ENCODE measurements around the gene RABEP1.

Gene RABEP1

DNA sequence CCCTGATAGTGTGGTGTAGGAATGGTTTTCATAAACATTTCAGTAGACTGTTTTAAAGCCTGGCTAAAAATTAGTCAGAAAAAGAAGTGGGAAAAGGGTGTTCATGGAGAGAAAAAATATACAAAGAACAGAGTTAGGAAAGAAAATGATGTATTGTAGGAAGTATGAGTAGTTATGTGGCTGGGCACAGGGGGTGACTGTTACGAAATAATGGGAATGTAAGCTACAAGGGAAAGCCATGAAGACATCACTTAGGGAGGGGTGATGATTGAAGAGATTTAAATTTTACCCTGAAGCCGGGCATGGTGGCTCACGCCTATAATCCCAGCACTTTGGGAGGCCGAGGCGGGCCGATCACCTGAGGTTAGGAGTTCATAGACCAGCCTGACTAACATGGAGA lies 82.1 kb downstream of the RABEP1 start:
- no peak for DNase-seq (ENCODE audit: low spot score)

DNA sequence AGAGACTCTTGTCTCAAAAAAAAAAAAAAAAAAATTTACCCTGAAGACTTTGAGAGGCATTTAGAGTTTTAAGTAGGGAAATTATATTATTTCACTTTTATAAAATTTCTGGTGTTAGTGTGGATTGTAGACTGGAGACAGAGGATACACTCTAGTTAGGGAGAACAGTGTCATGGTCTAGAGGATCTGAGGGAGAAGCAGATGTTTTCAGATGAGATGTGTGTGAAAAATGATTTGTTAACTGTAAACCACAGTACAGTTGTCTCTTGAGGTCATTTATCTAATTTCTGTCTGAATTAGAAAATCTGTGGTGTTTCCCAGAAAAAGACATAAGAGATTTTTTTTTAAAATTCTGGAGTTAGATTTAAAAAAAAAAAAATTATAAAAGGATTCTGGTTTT lies 82.6 kb downstream of the RABEP1 start:
- no peak for DNase-seq (ENCODE audit: low spot score)

GRCh38 chr17:5365831-5366230 lies 83.7 kb downstream of the RABEP1 start:
- no peak for DNase-seq (ENCODE audit: low spot score)

DNA sequence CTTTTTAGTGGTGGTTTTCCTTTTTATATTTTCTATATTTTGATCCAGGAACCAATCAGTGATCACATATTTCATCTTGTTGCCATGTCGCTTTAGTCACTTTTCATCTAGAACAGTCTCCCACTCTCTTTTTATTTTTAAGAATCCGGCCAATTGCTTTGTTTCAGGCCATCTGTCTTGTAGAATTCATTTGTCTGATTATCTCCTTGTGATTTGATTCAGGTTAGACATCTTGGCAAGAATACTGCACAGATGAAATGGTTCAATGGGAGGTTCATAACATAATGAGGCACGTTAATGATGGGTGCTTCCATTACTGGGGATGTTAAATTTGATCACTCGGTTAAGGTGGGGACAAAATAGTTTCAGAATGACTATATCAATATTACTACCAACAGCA lies 88.3 kb downstream of the RABEP1 start:
- no peak for DNase-seq (ENCODE audit: low spot score)

DNA sequence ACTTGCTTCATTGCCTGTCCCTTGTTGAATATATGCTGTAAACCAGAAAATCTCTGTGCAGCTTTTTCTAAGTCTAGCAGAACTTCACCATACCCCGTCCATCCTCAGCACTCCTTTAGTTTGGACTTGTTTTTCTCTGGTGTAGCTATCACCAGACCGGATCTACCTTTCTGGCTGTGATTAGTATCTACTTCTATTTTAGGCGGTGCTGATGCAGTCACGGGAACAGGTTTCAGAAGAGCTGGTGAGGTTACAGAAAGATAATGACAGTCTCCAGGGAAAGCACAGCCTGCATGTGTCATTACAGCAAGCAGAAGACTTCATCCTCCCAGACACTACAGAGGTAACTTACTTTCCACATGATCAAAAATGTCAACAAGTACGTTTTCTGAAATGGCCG lies 91.0 kb downstream of the RABEP1 start:
- no peak for DNase-seq (ENCODE audit: low spot score)

- no peak for DNase-seq (ENCODE audit: low spot score)
These were observed 96.6 kb downstream of the RABEP1 start for GRCh38 chr17:5378566-5379207.

DNA sequence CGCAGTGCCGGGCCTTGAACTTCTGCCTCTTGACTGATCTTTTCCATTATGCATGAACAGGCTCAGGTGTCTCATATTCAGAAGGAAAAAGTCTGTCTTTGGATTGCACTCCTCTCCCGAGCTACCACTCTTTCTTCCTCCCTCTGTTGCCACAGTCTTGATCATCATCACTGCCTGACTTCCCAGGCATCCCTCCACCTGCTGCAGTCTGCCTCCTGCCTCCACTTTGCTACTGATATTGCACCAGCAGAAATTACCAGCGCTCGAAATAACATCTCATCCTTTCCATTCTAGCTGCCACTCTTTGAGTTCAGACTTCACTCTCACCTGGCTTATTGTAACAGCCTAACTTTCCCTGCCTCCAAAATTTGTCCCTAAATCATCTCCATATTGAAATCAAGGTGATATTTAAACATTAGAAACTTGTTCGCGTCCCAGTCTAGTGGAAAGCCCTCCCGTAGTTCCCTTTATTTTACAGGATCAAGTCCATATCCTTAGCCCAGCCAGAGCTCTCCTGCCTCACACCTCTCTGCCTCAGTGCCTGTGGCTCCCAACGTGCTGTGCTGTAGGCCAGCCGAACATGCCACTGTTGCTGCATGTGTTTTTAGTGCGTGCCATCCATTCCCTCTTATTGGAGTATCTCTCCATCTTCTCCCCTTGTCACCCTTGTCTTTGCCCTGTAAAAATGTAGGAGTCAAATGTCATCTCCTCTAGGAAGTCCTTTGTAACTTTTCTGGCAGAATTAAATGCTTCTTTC lies 97.4 kb downstream of the RABEP1 start:
- no peak for DNase-seq (ENCODE audit: low spot score)

- no peak for DNase-seq (ENCODE audit: low spot score)
These were observed 98.5 kb downstream of the RABEP1 start for GRCh38 chr17:5380491-5381135.

DNA sequence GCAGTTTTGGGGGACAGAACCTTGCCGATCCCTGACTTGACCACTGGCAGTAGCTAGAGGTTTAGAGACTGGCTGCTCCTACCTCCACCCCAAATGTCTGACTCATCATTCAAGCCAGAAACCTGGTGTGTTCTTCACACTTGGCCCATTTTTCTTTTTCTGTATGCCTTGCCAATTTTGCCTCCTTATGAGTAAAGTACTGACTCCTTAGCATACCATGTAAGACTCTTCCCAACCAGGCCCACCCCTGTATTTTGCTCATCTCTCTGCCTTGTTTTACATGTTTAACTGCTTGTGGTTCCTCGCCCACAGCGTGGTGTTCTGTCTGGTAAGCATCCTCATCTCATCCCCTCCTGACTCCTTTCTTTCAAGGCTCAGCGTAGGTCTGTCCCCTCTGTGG lies 99.5 kb downstream of the RABEP1 start:
- DNase-seq (ENCODE audit: low spot score) = no peak

- no peak for DNase-seq (ENCODE audit: low spot score)
These were observed 109.6 kb downstream of the RABEP1 start for GRCh38 chr17:5391678-5392077.

DNA sequence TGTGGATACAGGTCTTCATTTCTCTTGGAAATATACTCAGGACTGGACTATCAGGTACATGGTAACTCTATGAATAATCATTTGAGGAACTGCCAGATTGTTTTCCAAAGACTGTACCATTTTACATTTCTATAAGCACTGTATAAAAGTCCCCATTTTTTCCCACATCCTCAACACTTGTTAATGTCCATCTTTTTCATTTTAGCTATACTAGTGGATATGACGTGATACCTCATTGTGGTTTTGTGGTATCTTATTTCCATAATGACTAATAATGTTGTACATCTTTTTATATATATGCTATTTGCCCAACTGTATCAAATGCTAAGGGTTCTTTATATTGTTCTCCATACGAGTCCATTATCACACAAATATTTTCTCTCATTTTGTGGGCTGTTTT lies 114.5 kb downstream of the RABEP1 start:
- DNase-seq (ENCODE audit: low spot score) = no peak

DNA sequence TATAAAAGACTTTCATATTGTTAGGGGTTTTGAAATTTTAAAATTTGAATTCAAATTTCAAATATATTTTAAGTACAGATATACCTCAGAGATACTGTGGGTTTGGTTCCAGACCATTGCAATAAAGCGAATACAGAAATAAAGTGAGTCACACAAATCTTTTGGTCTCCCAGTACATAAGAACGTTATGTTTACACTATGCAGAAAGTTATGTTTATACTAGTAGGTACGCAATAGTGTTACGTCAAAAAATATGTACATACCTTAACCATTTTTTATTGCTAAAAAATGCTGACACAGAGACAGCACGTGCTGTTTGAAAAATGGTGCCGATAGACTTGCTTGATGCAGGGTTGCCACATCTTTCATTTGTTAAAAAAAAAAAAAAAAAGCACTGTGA lies 117.7 kb downstream of the RABEP1 start:
- no peak for DNase-seq (ENCODE audit: low spot score)

- DNase-seq (ENCODE audit: low spot score) = no peak
These were observed 123.3 kb downstream of the RABEP1 start for GRCh38 chr17:5405400-5405799.

GRCh38 chr17:5408186-5408585 lies 126.1 kb downstream of the RABEP1 start:
- DNase-seq (ENCODE audit: low spot score) = no peak

- DNase-seq (ENCODE audit: low spot score) = no peak
These were observed 128.6 kb downstream of the RABEP1 start for GRCh38 chr17:5410594-5411272.

DNA sequence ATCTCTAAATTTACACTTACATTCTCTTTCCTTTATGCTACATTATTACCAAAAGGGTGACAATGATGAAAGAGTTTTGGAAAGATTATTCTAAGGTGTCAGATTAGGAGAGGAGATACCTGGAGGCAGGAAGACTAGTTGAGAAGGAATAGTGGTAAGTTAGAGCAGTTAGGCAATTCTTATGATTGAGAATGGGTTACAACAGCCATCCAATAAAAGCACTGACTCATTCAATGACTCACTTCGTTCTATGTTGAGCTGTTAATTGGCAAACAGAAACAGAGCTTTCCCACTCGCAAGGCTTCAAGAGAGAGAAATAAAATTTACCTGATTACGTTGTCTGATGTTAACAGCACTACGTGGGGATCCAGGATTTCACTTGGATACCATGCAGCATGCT lies 131.6 kb downstream of the RABEP1 start:
- peak; percentile 14 for DNase-seq (ENCODE audit: low spot score)

DNA sequence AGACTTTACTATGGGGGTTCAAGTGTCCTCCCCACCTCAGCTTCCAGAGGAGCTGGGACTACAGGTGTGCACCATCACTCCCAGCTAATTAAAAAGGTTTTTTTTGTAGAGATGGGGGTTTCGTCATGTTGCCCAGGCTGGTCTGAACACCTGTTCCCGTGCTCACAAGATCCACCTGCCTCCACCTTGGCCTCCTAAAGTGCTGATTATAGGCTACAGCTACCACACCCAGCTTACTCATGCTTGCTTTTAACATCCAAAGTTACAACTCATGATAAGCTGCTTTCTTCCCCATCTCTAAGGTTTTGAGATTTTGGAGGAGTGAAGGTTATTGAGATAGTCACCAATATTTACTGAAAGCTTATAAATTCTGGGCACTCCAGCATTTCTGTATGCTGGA lies 134.8 kb downstream of the RABEP1 start:
- DNase-seq (ENCODE audit: low spot score) = no peak

DNA sequence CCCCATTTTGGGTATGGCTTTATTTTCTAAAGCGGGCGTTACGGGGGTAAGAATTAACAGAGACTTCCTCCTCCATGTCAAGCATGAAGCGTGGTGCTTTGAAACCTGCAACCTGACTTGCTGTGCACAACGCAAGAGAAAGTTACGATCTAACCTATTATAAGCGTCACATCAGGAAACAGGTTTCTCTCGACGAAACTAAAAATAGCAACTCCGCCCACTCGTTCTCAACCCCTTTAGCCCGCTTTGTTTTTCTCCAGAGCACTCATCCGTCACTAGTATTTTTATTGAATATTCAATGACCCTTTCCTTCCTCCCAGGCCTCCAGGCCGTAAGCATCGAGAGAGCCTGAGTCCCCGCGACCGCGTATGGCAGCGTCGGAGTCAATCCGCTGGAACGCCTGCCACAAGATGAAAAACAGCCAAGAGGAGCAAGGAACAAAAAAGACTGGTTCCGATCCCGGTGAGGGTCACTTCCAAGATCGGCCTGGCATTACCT lies 136.8 kb downstream of the RABEP1 start:
- peak; percentile 69 for DNase-seq (ENCODE audit: low spot score)

DNA sequence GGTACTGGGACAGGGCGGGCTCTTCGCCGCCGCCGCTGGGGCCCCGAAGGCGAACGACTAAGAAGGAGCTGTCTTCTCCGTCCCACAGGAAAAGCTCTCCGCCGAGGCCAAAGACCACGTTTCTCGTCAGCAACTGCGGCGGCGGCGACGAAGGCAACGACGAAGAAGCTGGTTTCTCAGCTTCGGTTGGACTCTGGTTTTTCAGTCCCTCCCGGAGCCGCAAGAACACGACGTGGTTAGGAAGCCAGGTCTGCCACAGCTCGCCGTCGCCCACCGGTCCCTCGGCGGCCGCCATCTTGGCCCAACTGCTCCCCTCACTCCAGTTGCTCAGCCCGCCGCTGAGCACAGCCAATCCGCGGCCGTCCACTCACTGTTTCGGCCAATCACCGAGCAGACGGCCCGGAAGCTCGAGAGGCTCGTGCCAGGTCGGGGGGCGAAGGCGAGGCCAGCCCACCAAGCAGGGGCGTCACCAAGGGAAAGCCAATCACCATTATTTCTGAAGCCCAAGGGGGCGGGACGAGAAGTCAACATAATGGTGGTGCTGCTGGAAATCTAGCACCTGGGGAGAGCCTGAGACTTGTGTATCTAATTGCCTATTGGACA lies 137.4 kb downstream of the RABEP1 start, which contains the start of gene NUP88:
NUP88 (minus strand) TSS at position 307 of the 603 bp plus-strand sequence; CDS start at position 295, 12 bp downstream.
- DNase-seq (ENCODE audit: low spot score) = peak; percentile 96

- peak; percentile 84 for DNase-seq (ENCODE audit: low spot score)
These were observed 138.0 kb downstream of the RABEP1 start, which contains the start of gene RPAIN for GRCh38 chr17:5419959-5420653. TSS of gene RPAIN (plus strand) at chr17:5420182. CDS start at chr17:5420211, 29 bp downstream.

DNA sequence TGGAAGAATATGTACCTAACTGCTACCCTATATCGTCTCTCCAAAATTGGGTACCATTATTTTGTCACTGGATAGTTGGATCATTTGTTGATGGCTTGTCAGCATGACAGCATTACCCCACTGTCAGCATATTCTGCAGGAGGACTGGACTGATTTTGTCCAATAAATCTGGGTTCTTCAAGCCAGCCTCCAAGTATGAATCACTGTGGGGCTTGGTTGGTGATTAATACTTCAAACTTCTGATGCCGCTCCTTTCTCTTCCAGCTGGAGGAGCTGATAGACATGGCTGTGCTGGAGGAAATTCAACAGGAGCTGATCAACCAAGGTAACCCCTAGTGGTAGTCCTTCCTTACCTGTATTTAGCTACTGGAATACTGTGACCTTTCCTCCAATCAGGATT lies 140.4 kb downstream of the RABEP1 start:
- DNase-seq (ENCODE audit: low spot score) = no peak
